ENCODE results near the gene MAN2A1.

Gene MAN2A1

GRCh38 chr5:109689740-109690241 is at the start of gene MAN2A1:
TSS of gene MAN2A1 (plus strand) at chr5:109689927. CDS start at chr5:109690418, 491 bp downstream.
- DNase-seq = peak; percentile 13

GRCh38 chr5:109640976-109641375 is 48.8 kb upstream of the MAN2A1 start:
- DNase-seq = no peak

GRCh38 chr5:109643791-109644350 is 45.9 kb upstream of the MAN2A1 start:
- no peak for DNase-seq

GRCh38 chr5:109644829-109645228 is 44.9 kb upstream of the MAN2A1 start:
- DNase-seq = no peak

- no peak for DNase-seq
Measured at GRCh38 chr5:109645707-109646192, 44.0 kb upstream of the MAN2A1 start.

- DNase-seq = no peak
Measured at GRCh38 chr5:109649318-109649717, 40.4 kb upstream of the MAN2A1 start.

GRCh38 chr5:109650493-109650892 is 39.2 kb upstream of the MAN2A1 start:
- DNase-seq = no peak

GRCh38 chr5:109652096-109652495 is 37.6 kb upstream of the MAN2A1 start:
- DNase-seq = no peak

- DNase-seq = no peak
Measured at GRCh38 chr5:109653042-109653441, 36.7 kb upstream of the MAN2A1 start.

- DNase-seq = no peak
Measured at GRCh38 chr5:109653561-109654239, 36.0 kb upstream of the MAN2A1 start.

- no peak for DNase-seq
Measured at GRCh38 chr5:109654455-109654854, 35.3 kb upstream of the MAN2A1 start.

GRCh38 chr5:109655841-109656240 is 33.9 kb upstream of the MAN2A1 start:
- no peak for DNase-seq

GRCh38 chr5:109656829-109657228 is 32.9 kb upstream of the MAN2A1 start:
- peak; percentile 81 for DNase-seq

GRCh38 chr5:109659901-109660300 is 29.8 kb upstream of the MAN2A1 start:
- no peak for DNase-seq

- DNase-seq = no peak
Measured at GRCh38 chr5:109660301-109660700, 29.4 kb upstream of the MAN2A1 start.

- no peak for DNase-seq
Measured at GRCh38 chr5:109668237-109668636, 21.5 kb upstream of the MAN2A1 start.

GRCh38 chr5:109668668-109669422 is 20.9 kb upstream of the MAN2A1 start:
- no peak for DNase-seq

- DNase-seq = no peak
Measured at GRCh38 chr5:109669991-109670706, 19.6 kb upstream of the MAN2A1 start.

- no peak for DNase-seq
Measured at GRCh38 chr5:109671136-109671535, 18.6 kb upstream of the MAN2A1 start.

GRCh38 chr5:109674596-109674995 is 15.1 kb upstream of the MAN2A1 start:
- no peak for DNase-seq

- DNase-seq = no peak
Measured at GRCh38 chr5:109676920-109677319, 12.8 kb upstream of the MAN2A1 start.

GRCh38 chr5:109678447-109678846 is 11.3 kb upstream of the MAN2A1 start:
- no peak for DNase-seq

GRCh38 chr5:109681763-109682162 is 8.0 kb upstream of the MAN2A1 start:
- no peak for DNase-seq

Data from GF-D8 (cell line).